MV-4-11 (cell line): Measurements from ENCODE around the gene IL16.

Source experiments
- DNase-seq: peaks from one replicate; lab custom pipeline; 2025; lab: John Stamatoyannopoulos, UW

The IL16 gene

DNA sequence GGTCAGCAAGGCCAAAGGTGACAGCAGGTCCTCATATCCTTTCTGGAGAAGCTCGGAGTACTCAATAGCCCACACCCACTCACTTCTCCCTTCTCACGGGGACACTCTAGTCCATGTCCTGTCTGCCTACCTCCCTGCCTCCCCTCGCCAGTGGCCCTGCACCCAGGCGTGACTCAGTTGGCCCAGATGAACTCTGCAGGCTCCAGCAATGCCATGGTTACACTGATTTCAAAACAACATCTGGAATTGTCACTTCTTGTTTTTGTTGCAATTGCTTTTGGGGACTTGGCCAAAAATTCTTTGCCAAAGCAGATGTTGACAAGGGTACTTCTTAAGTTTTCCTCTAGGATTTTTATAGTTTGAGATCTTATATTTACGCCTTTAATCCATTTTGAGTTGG, 13.0 kb downstream of the IL16 start:
- no peak for DNase-seq

- DNase-seq = no peak
Measured at GRCh38 chr15:81211376-81211775, 14.7 kb downstream of the IL16 start.

DNA sequence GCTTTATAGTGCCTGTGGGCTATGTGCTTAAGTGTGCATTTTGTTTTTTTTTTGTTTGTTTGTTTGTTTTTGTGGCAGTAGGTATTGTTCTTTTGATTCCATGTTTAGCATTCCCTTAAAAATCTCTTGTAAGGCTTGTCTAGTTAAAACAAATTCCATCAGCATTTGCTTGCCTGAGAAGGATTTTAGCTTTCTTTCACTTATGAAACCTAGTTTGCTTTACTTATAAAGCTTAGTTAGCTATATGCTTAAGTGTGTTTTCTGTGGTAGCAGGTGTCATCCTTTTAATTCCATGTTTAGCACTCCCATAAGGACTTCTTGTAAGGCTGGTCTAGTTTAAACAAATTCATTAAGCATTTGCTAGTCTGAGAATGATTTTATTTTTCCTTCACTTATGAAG, 17.3 kb downstream of the IL16 start:
- DNase-seq = no peak

DNA sequence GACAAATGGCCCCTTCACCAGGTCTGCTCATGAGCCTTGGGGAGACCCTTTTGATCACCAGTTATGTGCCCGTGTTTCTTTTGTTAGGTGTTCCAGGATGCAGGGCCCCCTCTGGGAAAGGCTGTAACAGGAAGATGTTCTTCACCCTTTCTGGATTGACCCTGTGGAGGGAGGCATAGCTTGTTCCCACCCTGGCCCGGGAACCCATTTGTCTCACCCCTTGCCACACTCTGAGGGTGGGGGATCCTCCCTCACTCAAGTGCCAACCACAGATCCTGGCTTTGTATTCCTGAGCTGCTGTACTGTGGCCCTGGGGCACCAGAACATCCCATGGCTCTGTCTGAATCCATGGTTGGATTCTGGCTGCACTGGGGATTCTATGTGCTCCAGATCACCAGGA, 18.9 kb downstream of the IL16 start:
- no peak for DNase-seq

GRCh38 chr15:81215983-81216382, 19.3 kb downstream of the IL16 start:
- no peak for DNase-seq

- DNase-seq = no peak
Measured at GRCh38 chr15:81216422-81216821, 19.7 kb downstream of the IL16 start.

- DNase-seq = no peak
Measured at GRCh38 chr15:81221449-81221848, 24.8 kb downstream of the IL16 start.

DNA sequence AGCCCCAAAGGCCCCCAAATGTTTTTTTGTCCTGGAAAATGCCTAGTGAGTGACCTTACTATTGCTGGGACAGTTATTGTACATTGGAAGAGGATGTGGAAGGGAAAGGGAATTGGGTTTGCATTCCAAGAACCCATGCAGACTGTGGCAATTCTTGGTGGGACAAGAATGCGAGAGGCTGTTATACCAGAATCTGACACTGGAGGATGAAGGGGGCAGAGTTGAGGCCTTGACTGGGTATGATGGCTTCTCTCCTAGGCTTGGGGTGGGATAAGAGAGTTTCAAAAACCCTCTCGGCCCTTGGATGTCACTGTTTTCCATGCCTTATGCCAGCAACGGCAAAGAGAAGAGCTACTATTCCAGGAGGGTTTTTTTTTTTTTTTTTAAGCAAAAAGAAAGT, 25.3 kb downstream of the IL16 start:
- no peak for DNase-seq

DNA sequence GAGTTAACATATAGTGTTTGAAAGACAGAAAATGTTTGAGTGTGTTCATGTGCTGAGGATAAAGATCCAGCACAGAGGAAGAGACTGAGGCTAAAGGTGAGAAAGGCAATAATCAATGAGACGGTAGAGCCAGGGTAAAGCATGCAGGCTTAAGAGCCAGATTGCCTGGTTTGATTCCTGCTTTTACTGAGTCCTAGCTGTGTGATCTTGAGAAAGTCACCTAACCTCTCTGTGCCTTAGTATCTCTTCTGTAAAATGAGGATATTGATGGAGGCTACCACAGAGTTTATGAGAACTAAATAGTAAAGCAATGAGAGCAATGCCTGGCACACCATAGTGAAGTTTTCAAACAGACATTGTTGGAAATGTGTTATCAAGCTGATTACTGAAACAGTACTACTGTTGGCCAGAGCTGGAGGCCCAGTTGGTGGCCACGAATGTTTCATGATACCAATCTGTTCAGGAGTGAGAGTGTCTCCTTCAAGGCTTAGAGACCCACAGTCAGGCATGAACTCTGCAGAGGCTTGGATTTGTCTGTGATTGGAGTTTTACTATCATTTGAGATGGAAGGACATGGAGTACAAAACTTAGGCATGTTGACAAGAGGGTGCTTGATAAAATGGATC, 26.8 kb downstream of the IL16 start:
- no peak for DNase-seq

DNA sequence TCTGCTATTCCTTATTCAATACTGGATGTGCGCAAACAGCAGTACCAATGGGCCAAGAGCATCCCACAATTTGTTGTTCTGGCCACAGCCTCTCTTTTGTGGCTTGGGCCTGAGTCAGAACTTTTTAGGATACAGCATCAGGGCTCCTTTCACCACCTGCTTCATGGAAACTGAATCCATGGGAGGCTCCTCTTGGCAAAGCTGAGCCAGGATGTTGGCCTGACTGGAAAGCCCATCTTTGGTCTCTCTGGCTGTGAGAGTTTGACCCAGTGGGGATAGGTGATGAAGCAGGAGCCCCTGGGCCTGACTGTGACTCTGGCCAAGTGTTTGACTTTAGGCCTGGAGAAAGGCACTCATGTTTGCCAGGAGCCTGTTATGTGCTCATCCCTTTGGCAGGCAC, 27.6 kb downstream of the IL16 start:
- DNase-seq = no peak

GRCh38 chr15:81225161-81225671, 28.5 kb downstream of the IL16 start:
- DNase-seq = peak; percentile 79

DNA sequence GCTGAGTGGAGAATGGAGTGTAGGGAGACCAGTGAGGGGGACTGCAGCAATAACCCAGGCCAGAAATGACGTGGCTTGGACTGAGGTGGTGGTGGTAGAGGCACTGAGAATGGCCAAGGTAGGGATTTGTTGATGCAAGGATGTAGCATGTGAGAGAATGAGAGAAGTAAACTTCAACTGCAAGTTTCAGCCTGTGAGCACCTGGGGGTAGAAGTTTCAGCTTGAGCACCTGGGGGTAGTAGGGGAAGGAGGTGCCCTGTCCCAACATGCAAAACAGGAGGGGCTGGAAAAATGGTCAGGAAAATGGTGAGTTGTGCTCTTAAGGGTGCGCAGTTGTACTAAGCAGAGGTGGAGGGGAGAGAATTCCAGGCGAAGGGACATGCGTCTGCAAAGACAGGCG, 31.0 kb downstream of the IL16 start:
- DNase-seq = no peak

GRCh38 chr15:81229586-81229985, 32.9 kb downstream of the IL16 start:
- DNase-seq = no peak

GRCh38 chr15:81235276-81236123, 38.8 kb downstream of the IL16 start:
- no peak for DNase-seq

DNA sequence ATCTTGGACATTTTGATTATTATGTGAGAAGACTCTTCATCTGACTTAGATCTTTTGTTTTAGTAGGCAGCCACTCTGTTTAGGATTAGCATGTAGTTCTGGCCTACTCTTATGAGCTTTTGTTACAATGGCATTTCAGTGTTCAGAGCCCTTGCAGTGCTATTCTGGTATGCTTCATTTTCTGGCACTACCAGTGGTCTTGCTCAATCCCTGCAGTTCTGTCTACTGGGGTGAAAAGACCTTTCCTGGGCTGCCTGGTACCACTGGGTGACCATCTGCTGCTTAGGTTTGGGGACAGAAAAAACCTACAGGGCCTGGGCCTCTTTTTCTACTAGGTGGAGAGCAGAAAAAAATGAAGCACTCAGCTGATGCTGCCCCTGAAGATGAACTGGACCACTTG, 42.5 kb downstream of the IL16 start:
- no peak for DNase-seq

DNA sequence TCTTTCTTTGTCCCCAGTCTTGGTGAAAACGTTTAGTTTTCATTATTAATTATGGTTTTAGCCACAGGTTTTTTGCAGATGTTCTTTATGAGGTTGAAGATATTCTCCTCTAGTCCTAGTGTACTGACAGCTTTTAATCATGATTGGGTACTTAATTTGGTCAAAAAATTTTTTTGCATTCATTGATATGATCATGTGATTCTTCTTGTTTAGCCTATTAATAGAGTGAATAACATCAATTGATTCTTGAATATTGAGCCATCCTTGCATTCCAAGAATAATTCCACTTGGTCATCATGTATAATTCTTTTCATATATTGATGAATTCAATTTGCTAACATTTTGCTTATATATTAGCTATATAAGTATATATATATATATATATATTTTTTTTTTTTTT, 46.1 kb downstream of the IL16 start:
- no peak for DNase-seq

- DNase-seq = no peak
Measured at GRCh38 chr15:81244306-81244705, 47.6 kb downstream of the IL16 start.

DNA sequence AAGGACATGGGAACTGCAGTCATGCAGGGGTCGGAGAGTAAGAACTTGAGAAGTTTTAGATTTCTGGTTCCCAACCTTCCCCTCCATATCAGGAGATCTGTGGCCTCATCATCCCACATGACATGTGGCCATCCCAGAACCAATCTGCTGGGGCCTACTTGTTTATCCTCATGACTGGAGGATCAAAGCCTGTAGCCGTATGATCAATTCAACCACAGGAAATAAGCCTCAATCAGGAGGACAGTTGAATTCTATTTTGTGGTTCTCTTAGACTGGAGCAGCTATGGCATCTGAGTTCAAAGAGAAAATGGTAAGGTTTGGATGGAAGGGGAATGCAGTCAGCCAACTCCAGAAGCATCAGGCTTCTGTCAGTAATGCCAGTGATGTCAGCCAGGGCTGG, 57.2 kb downstream of the IL16 start:
- DNase-seq = no peak

DNA sequence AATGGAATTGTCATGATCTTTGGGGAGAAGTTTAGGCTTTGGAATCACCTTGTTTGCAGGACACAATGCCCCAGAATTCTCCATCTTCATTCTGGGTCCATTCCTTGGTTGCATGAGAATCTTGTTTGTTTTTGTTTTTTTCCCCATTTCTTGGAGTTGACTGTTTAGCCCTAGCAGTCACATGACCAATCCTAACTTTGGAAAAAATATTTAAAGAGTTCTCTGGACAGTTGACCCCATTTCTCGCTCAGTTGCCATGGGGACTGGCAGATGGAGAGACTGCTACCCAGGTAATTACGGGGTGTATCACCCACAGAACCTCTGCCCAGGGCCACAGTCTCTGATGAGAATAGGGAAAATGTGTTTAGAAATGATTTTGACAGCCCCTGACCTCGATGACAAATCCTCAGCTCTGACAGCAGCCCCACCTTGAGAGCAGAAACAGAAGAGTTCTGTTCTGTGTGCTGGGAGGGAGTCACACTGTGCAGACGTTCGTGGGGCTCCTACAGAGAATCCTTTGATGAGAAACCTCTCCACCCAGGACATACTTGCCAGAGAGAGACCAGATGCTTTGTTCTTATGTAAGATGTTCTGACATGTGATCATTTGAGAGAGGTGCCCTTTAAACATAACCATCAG, 57.7 kb downstream of the IL16 start:
- no peak for DNase-seq

DNA sequence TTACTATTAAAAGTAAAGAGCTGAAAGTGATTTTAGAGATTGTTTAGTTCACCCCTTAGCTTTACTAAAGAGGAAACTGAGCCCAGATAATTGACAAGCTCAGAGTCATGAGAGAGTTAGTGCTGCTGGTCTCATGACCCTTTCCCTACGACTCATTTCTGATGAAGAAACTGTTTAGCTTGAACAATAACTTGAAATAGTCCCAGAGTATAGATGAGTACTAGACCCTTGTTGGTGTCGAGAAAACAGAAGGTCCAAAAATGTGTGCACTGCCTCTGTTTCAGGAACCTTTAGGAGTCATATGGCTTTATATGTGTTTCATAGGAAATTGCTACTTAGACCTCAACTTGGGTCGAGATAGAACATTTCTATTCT, 58.2 kb downstream of the IL16 start:
- DNase-seq = no peak

DNA sequence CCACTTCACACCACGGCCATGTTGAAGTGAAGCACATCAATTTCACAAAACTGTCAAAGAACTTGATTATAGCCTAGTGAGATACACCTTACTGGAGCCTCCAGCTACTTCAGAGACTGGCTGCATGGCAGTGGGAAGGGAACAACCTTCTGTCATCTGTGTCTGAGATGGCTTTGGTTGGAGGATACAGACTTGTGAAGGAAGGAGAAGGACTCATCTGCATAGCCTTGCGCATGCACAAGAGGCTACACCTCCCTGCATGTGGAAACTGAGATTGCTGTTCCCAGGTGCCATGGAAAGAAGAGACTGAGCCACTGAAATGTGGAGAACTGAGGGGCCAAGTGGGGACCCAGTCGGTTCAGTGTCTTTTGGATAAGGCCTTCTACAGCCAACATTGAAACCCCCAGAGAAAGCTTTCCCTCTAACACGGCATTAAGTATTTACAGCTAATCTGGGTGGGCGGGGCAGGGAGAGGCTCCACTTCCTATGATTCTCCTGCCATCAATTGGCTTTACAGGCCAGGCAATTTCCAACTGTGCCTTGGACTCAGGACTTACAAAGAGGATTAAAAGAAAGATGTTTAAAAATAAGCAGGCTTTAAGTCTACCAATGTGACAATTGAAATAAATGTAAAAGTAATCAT, 58.8 kb downstream of the IL16 start:
- DNase-seq = no peak

DNA sequence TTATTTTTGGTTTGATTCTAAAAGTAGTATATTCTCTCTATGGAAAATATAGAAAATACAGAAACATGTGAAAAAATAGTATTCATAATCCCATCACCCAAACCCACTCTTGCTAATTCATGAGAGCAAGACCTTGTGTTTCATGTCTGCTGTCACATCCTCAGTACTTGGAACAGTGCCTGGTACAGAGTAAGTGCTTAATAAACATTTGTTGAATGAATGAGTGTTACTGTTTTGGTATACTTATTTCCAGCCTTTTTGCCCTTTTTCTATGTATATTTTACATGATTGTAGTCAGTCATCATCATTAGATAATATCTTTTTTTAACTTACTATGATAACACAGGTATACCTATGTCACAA, 59.3 kb downstream of the IL16 start:
- no peak for DNase-seq

- peak; percentile 47 for DNase-seq
Measured at GRCh38 chr15:81256916-81257315, 60.2 kb downstream of the IL16 start.
